LHCN-M2 (cell line): ENCODE data around the gene PCSK9. TPM values are rescaled to one million over a fixed set of nuclear protein-coding genes. Genes with fewer than 3 reads are reported as not detected.
"Not testable (repeated sequence)": the region's sequence is repeated elsewhere in the genome, so short reads cannot be mapped to it uniquely, and the experiment has no call there.

Source experiments
- DNase-seq: peaks from one replicate; pipeline ENCODE4 v3.0.0-alpha.2; 2012; ENCODE audit warnings: low read depth
- total RNA-seq: library from RNA; depleted of rRNA; stranded (reverse); fragments of >200 nt; gene quantifications from 2 replicates; pipeline ENCODE4 v1.2.3, GENCODE V29; 2014

The PCSK9 gene
- total RNA-seq, 1 experiment from 2014 or later: 0.11 TPM

DNA sequence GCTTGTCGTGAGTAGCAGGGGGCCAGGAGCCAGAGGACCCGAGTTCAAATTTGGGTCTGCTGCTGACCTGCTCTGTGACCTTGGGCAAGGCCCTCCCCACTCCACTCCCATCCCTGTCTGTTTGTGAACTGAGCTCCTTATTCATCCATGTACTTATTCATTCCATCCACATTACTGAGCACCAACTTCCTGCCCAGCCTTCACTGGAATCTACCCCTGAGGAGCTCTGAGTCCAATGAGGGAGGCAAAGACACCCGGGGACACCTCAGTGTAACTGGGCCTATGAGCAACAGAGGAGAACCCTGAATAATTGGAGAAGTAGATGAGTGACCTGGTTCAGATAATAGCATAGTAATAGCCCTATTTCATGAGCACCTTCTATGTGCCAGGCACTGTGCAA is 31.7 kb upstream of the PCSK9 start:
- peak; percentile 47 for DNase-seq

GRCh38 chr1:55010194-55010886 is 29.0 kb upstream of the PCSK9 start:
- DNase-seq: no peak

DNA sequence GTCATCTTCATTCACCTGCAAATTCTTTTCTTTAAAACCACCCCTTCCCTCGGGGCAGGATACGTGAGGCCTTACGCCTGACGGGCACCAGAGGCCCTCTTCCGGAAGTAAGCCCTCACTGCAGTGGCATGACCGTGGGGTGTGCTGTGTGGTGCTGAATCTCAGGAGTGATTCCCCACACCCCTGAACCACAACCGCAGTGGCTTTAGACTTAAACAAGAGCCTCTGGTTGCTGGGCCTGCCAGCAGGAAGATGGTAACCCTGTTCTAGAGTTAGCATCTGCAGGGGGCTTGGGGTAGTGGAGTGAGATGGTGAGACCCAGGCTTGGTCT is 28.5 kb upstream of the PCSK9 start:
- DNase-seq: no peak

GRCh38 chr1:55012661-55013060 is 26.7 kb upstream of the PCSK9 start:
- DNase-seq: no peak

DNA sequence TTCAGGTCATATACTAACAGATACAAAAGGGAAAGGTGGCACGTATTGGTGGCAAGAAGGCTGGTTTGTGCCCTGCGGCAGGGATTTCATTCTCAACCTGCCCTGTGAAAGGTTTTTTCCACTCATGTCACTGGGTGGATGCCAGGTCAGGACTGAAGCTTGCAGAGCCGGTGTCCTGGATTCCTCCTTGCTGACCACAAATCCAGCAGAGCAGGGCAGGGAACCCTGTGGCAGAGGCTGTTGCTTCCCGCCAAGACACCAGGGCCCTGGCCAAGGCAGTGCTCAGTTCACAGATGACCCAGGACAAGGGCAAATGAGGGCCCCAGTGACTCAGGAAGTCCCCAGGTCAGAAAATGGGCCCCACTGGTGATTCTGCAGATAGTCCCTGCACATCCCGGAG is 24.2 kb upstream of the PCSK9 start:
- no peak for DNase-seq

- peak; percentile 15 for DNase-seq
Observed at GRCh38 chr1:55015731-55016620, 23.4 kb upstream of the PCSK9 start.

DNA sequence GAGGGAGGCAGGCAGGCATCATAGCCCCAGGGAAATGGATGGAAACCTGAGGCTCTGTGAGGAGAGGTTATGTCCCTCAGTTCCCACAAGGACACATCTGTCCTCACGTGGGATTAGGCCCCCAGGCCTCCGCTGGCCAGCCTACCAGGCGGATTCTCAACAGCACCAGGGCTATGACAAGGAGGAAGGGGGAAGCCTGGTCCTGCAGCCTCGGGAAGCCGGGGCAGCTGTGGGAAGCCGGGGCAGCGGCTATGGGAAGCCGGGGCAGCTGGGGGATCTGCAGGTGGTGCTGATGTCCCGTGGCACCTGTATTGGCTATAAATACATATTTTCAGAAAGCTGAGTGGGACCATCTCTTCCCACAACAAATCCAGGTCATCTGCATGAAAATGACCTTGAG is 21.0 kb upstream of the PCSK9 start:
- no peak for DNase-seq

DNA sequence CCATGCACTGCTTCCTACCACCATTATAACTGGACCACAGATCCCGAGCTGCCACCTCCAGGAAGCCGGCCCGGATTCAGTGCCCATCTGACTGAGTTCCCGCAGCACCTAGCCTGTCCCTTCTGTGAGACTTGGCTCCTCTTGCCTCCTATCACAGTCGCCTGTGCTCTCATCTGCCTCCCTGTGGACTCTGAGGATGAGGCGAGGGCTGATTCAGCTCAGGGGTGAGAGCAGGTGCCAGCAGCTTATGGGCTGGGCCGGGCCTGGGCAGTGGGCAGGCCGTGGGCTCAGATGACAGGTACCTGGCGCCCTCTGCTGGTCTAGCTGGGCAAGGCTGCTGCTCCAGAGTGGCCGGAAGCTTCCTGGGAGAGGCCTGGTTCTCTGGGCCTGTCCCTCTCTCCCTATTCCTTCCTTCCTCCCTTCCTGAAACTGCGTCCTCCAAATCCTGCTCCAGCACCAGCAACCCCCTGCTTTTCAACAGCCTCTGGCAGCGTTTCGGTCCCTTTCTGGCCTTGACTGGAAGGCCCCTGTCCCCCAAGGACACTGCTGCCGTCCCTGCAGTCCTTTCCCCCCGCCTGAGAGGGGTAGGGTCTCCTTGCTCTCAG is 17.3 kb upstream of the PCSK9 start:
- peak; percentile 92 for DNase-seq

GRCh38 chr1:55024163-55024562 is 15.2 kb upstream of the PCSK9 start:
- DNase-seq: not testable (repeated sequence)

DNA sequence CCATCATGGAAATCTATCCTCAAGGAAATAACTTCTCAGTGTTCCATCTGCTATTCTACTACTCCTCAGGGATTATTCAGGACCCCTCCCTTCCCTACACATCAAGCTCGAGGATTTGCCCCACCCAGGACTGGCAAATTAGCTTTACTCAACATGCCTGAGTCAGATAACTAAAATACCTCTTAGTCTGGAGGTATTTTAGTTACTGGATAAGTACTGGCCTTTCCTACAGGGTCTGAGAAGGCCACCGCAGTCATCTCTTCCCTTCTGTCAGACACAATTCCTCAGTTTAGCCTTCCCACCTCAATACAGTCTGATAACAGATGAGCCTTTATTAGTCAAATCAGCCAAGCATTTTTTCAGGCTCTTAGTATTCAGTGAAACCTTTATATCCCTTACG is 12.7 kb upstream of the PCSK9 start:
- DNase-seq: not testable (repeated sequence)

DNA sequence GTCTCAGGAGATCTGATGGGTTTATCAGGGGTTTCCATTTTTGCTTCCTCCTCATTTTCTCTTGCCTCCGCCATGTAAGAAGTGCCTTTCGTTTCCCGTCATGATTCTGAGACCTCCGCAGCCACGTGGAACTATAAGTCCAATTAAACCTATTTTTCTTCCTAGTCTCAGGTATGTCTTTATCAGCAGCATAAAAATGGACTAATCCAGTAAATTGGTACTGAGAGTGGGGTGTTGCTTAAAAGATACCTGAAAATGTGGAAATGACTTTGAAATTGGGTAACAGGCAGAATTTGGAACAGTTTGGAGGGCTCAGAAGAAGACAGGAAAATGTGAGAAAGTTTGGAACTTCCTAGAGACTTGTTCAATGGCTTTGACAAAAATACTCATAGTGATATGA is 8.2 kb upstream of the PCSK9 start:
- not testable (repeated sequence) for DNase-seq

DNA sequence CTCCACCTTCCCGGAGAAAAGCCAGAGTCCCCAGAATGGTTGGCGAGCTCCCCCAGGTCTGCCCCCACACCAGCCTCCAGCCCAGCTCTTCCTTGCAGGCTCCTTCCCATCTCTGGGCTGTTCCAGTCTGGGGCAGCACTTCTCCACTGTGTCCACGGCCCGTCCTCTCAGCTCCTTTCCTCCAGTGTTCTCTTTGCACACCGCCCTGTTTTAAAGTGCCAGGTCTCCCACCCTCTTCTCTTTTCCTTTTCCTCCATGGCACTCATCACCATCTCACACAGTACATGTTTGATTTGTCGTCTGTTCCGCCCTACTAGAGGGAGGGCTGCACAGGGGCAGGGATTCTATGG is 6.1 kb upstream of the PCSK9 start:
- no peak for DNase-seq

- no peak for DNase-seq
Observed at GRCh38 chr1:55034476-55035133, 4.7 kb upstream of the PCSK9 start.

- no peak for DNase-seq
Observed at GRCh38 chr1:55035904-55036303, 3.4 kb upstream of the PCSK9 start.

DNA sequence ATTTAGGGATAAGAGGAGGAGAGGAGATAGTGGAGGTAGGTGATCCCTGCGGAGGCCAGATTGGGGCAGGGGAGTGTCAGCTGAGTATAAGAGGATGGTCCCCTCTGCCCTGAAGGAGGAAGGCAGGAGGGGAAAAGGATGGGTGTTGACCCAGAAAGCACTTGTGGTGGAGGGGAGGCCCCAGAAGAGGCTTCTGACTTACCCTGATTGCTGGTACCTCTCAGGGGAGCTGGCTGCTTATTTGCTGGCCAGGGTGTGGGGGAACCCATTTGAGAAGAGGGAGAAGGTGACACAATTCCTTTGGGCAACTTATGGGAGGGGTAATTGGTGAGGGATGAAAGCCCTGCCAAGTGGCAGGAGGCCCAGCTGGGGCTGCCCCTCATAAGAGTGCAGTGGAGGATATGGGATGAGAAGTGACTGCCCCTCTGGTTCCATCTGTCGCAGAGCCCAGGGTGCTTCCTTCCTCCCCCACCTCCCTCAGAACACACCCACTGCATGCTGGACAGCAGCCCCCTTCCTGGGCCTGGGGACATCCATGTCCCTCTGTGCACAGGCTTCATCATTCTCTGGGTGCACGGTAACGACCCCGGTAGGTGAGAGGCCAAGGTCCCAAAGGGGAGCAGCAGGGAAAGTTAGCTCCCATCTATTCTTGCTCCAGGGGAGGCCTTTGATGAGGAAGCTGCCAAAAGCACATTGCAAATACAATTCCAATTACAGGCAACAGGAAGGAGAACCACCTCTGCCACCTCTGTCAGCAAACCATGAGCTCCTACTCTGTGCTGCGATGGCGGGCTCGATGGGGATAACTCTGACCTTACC is 1.4 kb upstream of the PCSK9 start:
- DNase-seq: no peak

GRCh38 chr1:55038552-55038838 is 853 bp upstream of the PCSK9 start:
- no peak for DNase-seq

- DNase-seq: no peak
Observed at GRCh38 chr1:55038974-55039341, 390 bp upstream of the PCSK9 start.

- DNase-seq: no peak
Observed at GRCh38 chr1:55040083-55040932, 960 bp downstream of the PCSK9 start.

DNA sequence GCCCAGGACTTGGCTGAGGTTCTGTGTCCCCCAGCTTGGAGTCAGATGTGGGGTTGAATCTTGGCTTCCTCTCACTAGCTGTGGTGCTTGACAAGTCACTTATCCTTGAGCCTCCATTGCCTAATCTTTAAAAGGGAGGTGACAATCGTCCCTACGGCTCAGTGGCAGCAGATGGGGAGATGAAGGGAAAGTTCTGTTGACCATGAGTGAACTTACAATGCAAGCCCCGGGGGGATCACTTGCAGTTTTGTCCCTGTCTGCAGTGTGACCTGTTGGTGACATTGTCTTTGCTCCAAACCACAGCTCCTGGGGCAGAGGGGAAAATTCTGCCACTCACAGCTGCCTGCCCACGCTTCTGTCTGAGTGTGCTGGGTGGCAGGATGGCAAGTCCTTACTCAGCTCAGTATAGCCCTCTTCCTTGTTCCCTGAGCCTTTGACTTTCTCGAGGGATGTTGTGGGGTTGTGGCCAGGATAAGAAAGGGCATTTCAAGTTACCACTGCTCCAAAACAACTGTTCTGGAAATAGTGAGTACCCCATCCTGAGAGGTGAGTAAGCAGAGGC is 1.7 kb downstream of the PCSK9 start:
- DNase-seq: no peak

- no peak for DNase-seq
Observed at GRCh38 chr1:55041613-55042012, 2.3 kb downstream of the PCSK9 start.
